Measurements from ENCODE around the gene GCM1. TPM values are rescaled to one million over a fixed set of nuclear protein-coding genes. Genes with fewer than 3 reads are reported as not detected.

GCM1 gene
- total RNA-seq, 2 donors from 2014 or later = 0.22 TPM; not detected in 1

GRCh38 chr6:53112871-53113270, 35.8 kb downstream of the GCM1 start:
- no peaks in the 10 kb centered on the region for H3K27me3 Mint-ChIP-seq
- no peak for ATAC-seq
- peaks cover 2% of the 10 kb centered on the region for H3K36me3 Mint-ChIP-seq (ENCODE audit: low read depth)
- H3K9me3 ChIP-seq (ENCODE audit: control insufficient read depth, low read length, poor library complexity, severe bottlenecking) = peaks cover 3% of the 10 kb centered on the region
- no peak overlapping the region for H3K4me3 Mint-ChIP-seq
- no peak overlapping the region for H3K27ac Mint-ChIP-seq
- DNase-seq = no peak
- H3K4me1 Mint-ChIP-seq = peaks cover 7% of the 10 kb centered on the region

- Mint-ChIP-seq H3K27ac (no peak overlapping the region), H3K4me3 (no peak overlapping the region), H3K4me1 (peaks cover 7% of the 10 kb centered on the region), H3K36me3 (ENCODE audit: low read depth) (peaks cover 2% of the 10 kb centered on the region), H3K27me3 (no peaks in the 10 kb centered on the region)
- no peak for DNase-seq
- ATAC-seq = no peak
- H3K9me3 ChIP-seq (ENCODE audit: control insufficient read depth, low read length, poor library complexity, severe bottlenecking) = peaks cover 3% of the 10 kb centered on the region
These were observed 36.2 kb downstream of the GCM1 start for GRCh38 chr6:53112404-53112803.

GRCh38 chr6:53111865-53112264, 36.8 kb downstream of the GCM1 start:
- ATAC-seq (no peak), DNase-seq (no peak)
- H3K27me3 Mint-ChIP-seq = no peaks in the 10 kb centered on the region
- H3K36me3 Mint-ChIP-seq (ENCODE audit: low read depth) = peaks cover 2% of the 10 kb centered on the region
- H3K27ac Mint-ChIP-seq = no peak overlapping the region
- H3K4me3 Mint-ChIP-seq = no peak overlapping the region
- peaks cover 7% of the 10 kb centered on the region for H3K4me1 Mint-ChIP-seq
- peaks cover 3% of the 10 kb centered on the region for H3K9me3 ChIP-seq (ENCODE audit: control insufficient read depth, low read length, poor library complexity, severe bottlenecking)

GRCh38 chr6:53109612-53110011, 39.0 kb downstream of the GCM1 start:
- DNase-seq (no peak), ATAC-seq (no peak)
- no peaks in the 10 kb centered on the region for H3K27me3 Mint-ChIP-seq
- H3K36me3 Mint-ChIP-seq (ENCODE audit: low read depth) = peaks cover 2% of the 10 kb centered on the region
- no peak overlapping the region for H3K4me3 Mint-ChIP-seq
- no peaks in the 10 kb centered on the region for H3K9me3 ChIP-seq (ENCODE audit: control insufficient read depth, low read length, poor library complexity, severe bottlenecking)
- H3K4me1 Mint-ChIP-seq = peaks cover 7% of the 10 kb centered on the region
- H3K27ac Mint-ChIP-seq = no peak overlapping the region

- no peak for DNase-seq
- H3K27me3 Mint-ChIP-seq = no peaks in the 10 kb centered on the region
These were observed 41.5 kb downstream of the GCM1 start for GRCh38 chr6:53107091-53107490.

GRCh38 chr6:53104916-53105315, 43.7 kb downstream of the GCM1 start:
- peaks cover 12% of the 10 kb centered on the region for H3K36me3 Mint-ChIP-seq (ENCODE audit: low read depth)
- H3K4me3 Mint-ChIP-seq = no peak overlapping the region
- H3K27ac Mint-ChIP-seq = no peak overlapping the region
- no peaks in the 10 kb centered on the region for H3K9me3 ChIP-seq (ENCODE audit: control insufficient read depth, low read length, poor library complexity, severe bottlenecking)
- ATAC-seq = no peak
- no peaks in the 10 kb centered on the region for H3K4me1 Mint-ChIP-seq
- DNase-seq = no peak
- H3K27me3 Mint-ChIP-seq = no peaks in the 10 kb centered on the region

More at GRCh38 chr6:53107091-53107490, 41.5 kb downstream of the GCM1 start:
- Mint-ChIP-seq H3K4me1 (no peaks in the 10 kb centered on the region), H3K36me3 (ENCODE audit: low read depth) (peaks cover 4% of the 10 kb centered on the region), H3K4me3 (no peak overlapping the region), H3K27ac (no peak overlapping the region)
- ATAC-seq = no peak
- no peaks in the 10 kb centered on the region for H3K9me3 ChIP-seq (ENCODE audit: control insufficient read depth, low read length, poor library complexity, severe bottlenecking)

GRCh38 chr6:53103993-53104675, 44.5 kb downstream of the GCM1 start:
- no peaks in the 10 kb centered on the region for H3K9me3 ChIP-seq (ENCODE audit: control insufficient read depth, low read length, poor library complexity, severe bottlenecking)
- DNase-seq = no peak
- H3K4me1 Mint-ChIP-seq = no peaks in the 10 kb centered on the region
- peaks cover 12% of the 10 kb centered on the region for H3K36me3 Mint-ChIP-seq (ENCODE audit: low read depth)
- no peak overlapping the region for H3K27ac Mint-ChIP-seq
- no peak for ATAC-seq
- H3K4me3 Mint-ChIP-seq = no peak overlapping the region
- no peaks in the 10 kb centered on the region for H3K27me3 Mint-ChIP-seq

GRCh38 chr6:53101006-53101405, 47.6 kb downstream of the GCM1 start:
- DNase-seq (no peak), ATAC-seq (no peak)

GRCh38 chr6:53100561-53100960, 48.1 kb downstream of the GCM1 start:
- Mint-ChIP-seq H3K4me1 (no peaks in the 10 kb centered on the region), H3K27me3 (no peaks in the 10 kb centered on the region), H3K36me3 (ENCODE audit: low read depth) (peaks cover 9% of the 10 kb centered on the region), H3K4me3 (no peak overlapping the region), H3K27ac (no peak overlapping the region)
- H3K9me3 ChIP-seq (ENCODE audit: control insufficient read depth, low read length, poor library complexity, severe bottlenecking) = no peaks in the 10 kb centered on the region
- no peak for DNase-seq
- no peak for ATAC-seq

More at GRCh38 chr6:53101006-53101405, 47.6 kb downstream of the GCM1 start:
- H3K36me3 Mint-ChIP-seq (ENCODE audit: low read depth) = peaks cover 9% of the 10 kb centered on the region
- H3K4me1 Mint-ChIP-seq = no peaks in the 10 kb centered on the region
- H3K27me3 Mint-ChIP-seq = no peaks in the 10 kb centered on the region
- H3K4me3 Mint-ChIP-seq = no peak overlapping the region
- no peak overlapping the region for H3K27ac Mint-ChIP-seq
- H3K9me3 ChIP-seq (ENCODE audit: control insufficient read depth, low read length, poor library complexity, severe bottlenecking) = no peaks in the 10 kb centered on the region

GRCh38 chr6:53095716-53096115, 52.9 kb downstream of the GCM1 start:
- no peak overlapping the region for H3K4me3 Mint-ChIP-seq
- no peaks in the 10 kb centered on the region for H3K27me3 Mint-ChIP-seq
- no peak for ATAC-seq
- no peak for DNase-seq
- H3K36me3 Mint-ChIP-seq (ENCODE audit: low read depth) = peaks cover 13% of the 10 kb centered on the region
- H3K9me3 ChIP-seq (ENCODE audit: control insufficient read depth, low read length, poor library complexity, severe bottlenecking) = no peaks in the 10 kb centered on the region
- no peak overlapping the region for H3K27ac Mint-ChIP-seq
- peaks cover 5% of the 10 kb centered on the region for H3K4me1 Mint-ChIP-seq

GRCh38 chr6:53095270-53095669, 53.4 kb downstream of the GCM1 start:
- DNase-seq = no peak
- ATAC-seq = no peak
- H3K4me1 Mint-ChIP-seq = peaks cover 5% of the 10 kb centered on the region
- H3K27ac Mint-ChIP-seq = no peak overlapping the region
- no peaks in the 10 kb centered on the region for H3K27me3 Mint-ChIP-seq
- H3K36me3 Mint-ChIP-seq (ENCODE audit: low read depth) = peaks cover 13% of the 10 kb centered on the region
- H3K4me3 Mint-ChIP-seq = no peak overlapping the region
- no peaks in the 10 kb centered on the region for H3K9me3 ChIP-seq (ENCODE audit: control insufficient read depth, low read length, poor library complexity, severe bottlenecking)

GRCh38 chr6:53090576-53090975, 58.1 kb downstream of the GCM1 start:
- ATAC-seq (no peak), DNase-seq (no peak)
- H3K4me1 Mint-ChIP-seq = peaks cover 8% of the 10 kb centered on the region
- no peak overlapping the region for H3K27ac Mint-ChIP-seq
- peaks cover 17% of the 10 kb centered on the region for H3K36me3 Mint-ChIP-seq (ENCODE audit: low read depth)
- H3K4me3 Mint-ChIP-seq = no peak overlapping the region
- H3K27me3 Mint-ChIP-seq = no peaks in the 10 kb centered on the region
- no peaks in the 10 kb centered on the region for H3K9me3 ChIP-seq (ENCODE audit: control insufficient read depth, low read length, poor library complexity, severe bottlenecking)

- Mint-ChIP-seq H3K27me3 (no peaks in the 10 kb centered on the region), H3K4me3 (no peak overlapping the region), H3K27ac (no peak overlapping the region), H3K4me1 (peaks cover 8% of the 10 kb centered on the region), H3K36me3 (ENCODE audit: low read depth) (peaks cover 17% of the 10 kb centered on the region)
- no peaks in the 10 kb centered on the region for H3K9me3 ChIP-seq (ENCODE audit: control insufficient read depth, low read length, poor library complexity, severe bottlenecking)
- DNase-seq (no peak), ATAC-seq (no peak)
These were observed 58.7 kb downstream of the GCM1 start for GRCh38 chr6:53089948-53090347.

- Mint-ChIP-seq H3K27me3 (no peaks in the 10 kb centered on the region), H3K4me1 (peaks cover 5% of the 10 kb centered on the region), H3K27ac (no peak overlapping the region), H3K36me3 (ENCODE audit: low read depth) (peaks cover 6% of the 10 kb centered on the region), H3K4me3 (no peak overlapping the region)
- DNase-seq (no peak), ATAC-seq (no peak)
- H3K9me3 ChIP-seq (ENCODE audit: control insufficient read depth, low read length, poor library complexity, severe bottlenecking) = no peaks in the 10 kb centered on the region
These were observed 62.3 kb downstream of the GCM1 start for GRCh38 chr6:53086302-53086701.

Data from T-helper 17 cell (primary cell).